Panc1 (cell line): ENCODE results near the gene TMEM164. TPM values are rescaled to one million over a fixed set of nuclear protein-coding genes. Genes with fewer than 3 reads are reported as not detected.
"Not testable (repeated sequence)": the region's sequence is repeated elsewhere in the genome, so short reads cannot be mapped to it uniquely, and the experiment has no call there.

Source experiments
- ATAC-seq: fragments of 200-7000 bp; cut with Tn5 transposase; 2 replicates; pipeline ENCODE4 v1.9.1; 2020; ENCODE audit warnings: mild to moderate bottlenecking, moderate library complexity
- BruUV-seq: library from RNA; stranded (reverse); fragments of 400-500 nt; replicated peaks from 2 replicates; lab custom pipeline; 2021; lab: Mats Ljungman, UMichigan
- CTCF ChIA-PET: fragments of 300-600 bp; sonication (Branson Sonifier 250); formaldehyde crosslinking; loops from one replicate; lab custom pipeline; 2022; ENCODE audit warnings: antibody characterized with exemption; lab: Charles Lee
- POLR2A ChIA-PET: fragments of 300-600 bp; sonication (Branson Sonifier 250); formaldehyde crosslinking; loops from one replicate; lab custom pipeline; 2022; ENCODE audit warnings: antibody characterized with exemption; lab: Charles Lee
- DNase-seq: peaks from one replicate; pipeline ENCODE4 v3.0.0-alpha.2; 2010; ENCODE audit warnings: low read depth, low spot score
- H3K27ac ChIP-seq: 2 replicates; pipeline ENCODE4 v1.5.1; 2011; ENCODE audit warnings: mild to moderate bottlenecking, low read length, inconsistent platforms
- H3K27me3 ChIP-seq: fragments of 200-500 bp; sonication (Bioruptor generic); 2 replicates; pipeline ENCODE4 v1.6.0; 2014; ENCODE audit warnings: low read length, inconsistent platforms; ENCODE audit not compliant: control insufficient read depth, insufficient read depth
- H3K36me3 ChIP-seq: fragments of 200-500 bp; sonication (Bioruptor generic); 2 replicates; pipeline ENCODE4 v1.5.1; 2014; ENCODE audit warnings: inconsistent platforms, mild to moderate bottlenecking, low read length, moderate library complexity; ENCODE audit not compliant: control insufficient read depth, insufficient read depth
- H3K4me1 ChIP-seq: 2 replicates; pipeline ENCODE4 v1.5.1; 2011; ENCODE audit warnings: inconsistent platforms, mild to moderate bottlenecking, low read length, moderate library complexity; ENCODE audit not compliant: control insufficient read depth, insufficient read depth
- H3K4me3 ChIP-seq, 2 experiments: 2 replicates each; pipeline ENCODE4 v1.5.1; 2011 to 2012; ENCODE audit warnings: low read depth in 2 of 2, low read length in 2 of 2, mild to moderate bottlenecking in 2 of 2, inconsistent platforms in 1 of 2, moderate library complexity in 1 of 2
- H3K9me3 ChIP-seq: fragments of 200-500 bp; sonication (Bioruptor generic); 2 replicates; pipeline ENCODE4 v1.5.1; 2014; ENCODE audit warnings: low read depth, mild to moderate bottlenecking, inconsistent platforms, low read length, moderate library complexity; ENCODE audit not compliant: control insufficient read depth, insufficient read depth
- POLR2AphosphoS5 ChIP-seq: IDR thresholded peaks from 2 replicates; pipeline ENCODE4 v1.6.1; 2012; ENCODE audit warnings: mild to moderate bottlenecking, low read depth, low read length, moderate library complexity
- SIN3A ChIP-seq: IDR thresholded peaks from 2 replicates; pipeline ENCODE4 v1.6.1; 2012; ENCODE audit warnings: low read depth, mild to moderate bottlenecking, low read length, moderate library complexity, borderline replicate concordance; ENCODE audit not compliant: insufficient read depth
- TCF7L2 ChIP-seq: IDR thresholded peaks from 2 replicates; pipeline ENCODE4 v1.6.1; 2011; ENCODE audit warnings: mild to moderate bottlenecking, low read depth, low read length, inconsistent platforms
- in situ Hi-C: cut with HindIII; loops from 2 replicates; pipeline ENCODE4 v1.10.0; 2016; ENCODE audit warnings: low sequenced_read_pairs, low pct_unique_long_range_greater_than_20kb
- intact Hi-C: fragments of 100-400 bp; cut with micrococcal nuclease; formaldehyde crosslinking; loops from one replicate; pipeline ENCODE4 v1.10.0; 2022; ENCODE audit not compliant: unreplicated experiment
- total RNA-seq: library from RNA; stranded (reverse); gene quantifications from one replicate; pipeline ENCODE4 v1.2.1, GENCODE V29; 2021; ENCODE audit not compliant: unreplicated experiment
- TF ChIP-seq, protein P1 (sequence below): fragments of 450-650 bp; IDR thresholded peaks from 2 replicates; pipeline ENCODE4 v1.5.1; 2017; ENCODE audit warnings: mild to moderate bottlenecking
- TF ChIP-seq, protein P2 (sequence below), 2 experiments: IDR thresholded peaks; 2 replicates each; pipeline ENCODE4 v1.6.1; 2011 to 2012; ENCODE audit warnings: low read depth in 2 of 2, control low read depth in 1 of 2, low read length in 1 of 2, mild to moderate bottlenecking in 1 of 2, moderate library complexity in 1 of 2; ENCODE audit not compliant: insufficient read depth in 1 of 2

The TMEM164 gene
- total RNA-seq, 1 experiment from 2014 or later: 32.8 TPM

DNA sequence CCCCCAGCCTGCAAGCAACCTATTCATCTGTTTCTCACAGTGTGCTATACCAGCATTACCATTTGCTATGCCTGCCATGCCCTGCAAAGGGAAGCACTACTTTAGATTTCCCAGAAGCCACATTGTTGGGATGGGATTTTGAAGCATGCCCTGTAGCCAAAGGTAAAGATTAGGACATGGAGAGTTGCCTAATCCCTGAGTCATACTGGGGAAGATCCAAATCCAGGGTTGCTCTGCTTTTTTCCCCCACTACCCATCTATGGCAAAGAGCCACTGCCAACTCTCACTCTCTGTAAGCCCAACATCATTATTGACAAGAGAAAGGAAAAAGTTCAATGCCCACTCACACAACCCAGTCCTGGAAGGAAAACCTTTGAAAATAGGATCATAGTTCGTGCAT lies 36.7 kb upstream of the TMEM164 start:
- no peaks in the 10 kb centered on the region for H3K36me3 ChIP-seq
- TF ChIP-seq, protein P1, sequence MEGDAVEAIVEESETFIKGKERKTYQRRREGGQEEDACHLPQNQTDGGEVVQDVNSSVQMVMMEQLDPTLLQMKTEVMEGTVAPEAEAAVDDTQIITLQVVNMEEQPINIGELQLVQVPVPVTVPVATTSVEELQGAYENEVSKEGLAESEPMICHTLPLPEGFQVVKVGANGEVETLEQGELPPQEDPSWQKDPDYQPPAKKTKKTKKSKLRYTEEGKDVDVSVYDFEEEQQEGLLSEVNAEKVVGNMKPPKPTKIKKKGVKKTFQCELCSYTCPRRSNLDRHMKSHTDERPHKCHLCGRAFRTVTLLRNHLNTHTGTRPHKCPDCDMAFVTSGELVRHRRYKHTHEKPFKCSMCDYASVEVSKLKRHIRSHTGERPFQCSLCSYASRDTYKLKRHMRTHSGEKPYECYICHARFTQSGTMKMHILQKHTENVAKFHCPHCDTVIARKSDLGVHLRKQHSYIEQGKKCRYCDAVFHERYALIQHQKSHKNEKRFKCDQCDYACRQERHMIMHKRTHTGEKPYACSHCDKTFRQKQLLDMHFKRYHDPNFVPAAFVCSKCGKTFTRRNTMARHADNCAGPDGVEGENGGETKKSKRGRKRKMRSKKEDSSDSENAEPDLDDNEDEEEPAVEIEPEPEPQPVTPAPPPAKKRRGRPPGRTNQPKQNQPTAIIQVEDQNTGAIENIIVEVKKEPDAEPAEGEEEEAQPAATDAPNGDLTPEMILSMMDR: no peak
- TF ChIP-seq, protein P2, sequence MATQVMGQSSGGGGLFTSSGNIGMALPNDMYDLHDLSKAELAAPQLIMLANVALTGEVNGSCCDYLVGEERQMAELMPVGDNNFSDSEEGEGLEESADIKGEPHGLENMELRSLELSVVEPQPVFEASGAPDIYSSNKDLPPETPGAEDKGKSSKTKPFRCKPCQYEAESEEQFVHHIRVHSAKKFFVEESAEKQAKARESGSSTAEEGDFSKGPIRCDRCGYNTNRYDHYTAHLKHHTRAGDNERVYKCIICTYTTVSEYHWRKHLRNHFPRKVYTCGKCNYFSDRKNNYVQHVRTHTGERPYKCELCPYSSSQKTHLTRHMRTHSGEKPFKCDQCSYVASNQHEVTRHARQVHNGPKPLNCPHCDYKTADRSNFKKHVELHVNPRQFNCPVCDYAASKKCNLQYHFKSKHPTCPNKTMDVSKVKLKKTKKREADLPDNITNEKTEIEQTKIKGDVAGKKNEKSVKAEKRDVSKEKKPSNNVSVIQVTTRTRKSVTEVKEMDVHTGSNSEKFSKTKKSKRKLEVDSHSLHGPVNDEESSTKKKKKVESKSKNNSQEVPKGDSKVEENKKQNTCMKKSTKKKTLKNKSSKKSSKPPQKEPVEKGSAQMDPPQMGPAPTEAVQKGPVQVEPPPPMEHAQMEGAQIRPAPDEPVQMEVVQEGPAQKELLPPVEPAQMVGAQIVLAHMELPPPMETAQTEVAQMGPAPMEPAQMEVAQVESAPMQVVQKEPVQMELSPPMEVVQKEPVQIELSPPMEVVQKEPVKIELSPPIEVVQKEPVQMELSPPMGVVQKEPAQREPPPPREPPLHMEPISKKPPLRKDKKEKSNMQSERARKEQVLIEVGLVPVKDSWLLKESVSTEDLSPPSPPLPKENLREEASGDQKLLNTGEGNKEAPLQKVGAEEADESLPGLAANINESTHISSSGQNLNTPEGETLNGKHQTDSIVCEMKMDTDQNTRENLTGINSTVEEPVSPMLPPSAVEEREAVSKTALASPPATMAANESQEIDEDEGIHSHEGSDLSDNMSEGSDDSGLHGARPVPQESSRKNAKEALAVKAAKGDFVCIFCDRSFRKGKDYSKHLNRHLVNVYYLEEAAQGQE (IDR thresholded peaks at IDR 0.05; ENCODE audit: insufficient read depth in 1 of 2, low read depth in 2 of 2, low read length in 1 of 2): no peak
- TF ChIP-seq TCF7L2: no peak
- H3K4me1 ChIP-seq: no peaks in the 10 kb centered on the region
- POLR2A ChIA-PET: no interaction called here
- ATAC-seq: no peak
- CTCF ChIA-PET: no interaction called here
- H3K9me3 ChIP-seq: no peaks in the 10 kb centered on the region
- no peak overlapping the region for H3K27ac ChIP-seq
- H3K27me3 ChIP-seq: no peaks in the 10 kb centered on the region; the same call in 1 of the 2 replicates
- DNase-seq: no peak
- intact Hi-C loops: no loop called here
- no TSS peak for BruUV-seq
- no peak overlapping the region for H3K4me3 ChIP-seq
- in situ Hi-C loops: no loop called here

DNA sequence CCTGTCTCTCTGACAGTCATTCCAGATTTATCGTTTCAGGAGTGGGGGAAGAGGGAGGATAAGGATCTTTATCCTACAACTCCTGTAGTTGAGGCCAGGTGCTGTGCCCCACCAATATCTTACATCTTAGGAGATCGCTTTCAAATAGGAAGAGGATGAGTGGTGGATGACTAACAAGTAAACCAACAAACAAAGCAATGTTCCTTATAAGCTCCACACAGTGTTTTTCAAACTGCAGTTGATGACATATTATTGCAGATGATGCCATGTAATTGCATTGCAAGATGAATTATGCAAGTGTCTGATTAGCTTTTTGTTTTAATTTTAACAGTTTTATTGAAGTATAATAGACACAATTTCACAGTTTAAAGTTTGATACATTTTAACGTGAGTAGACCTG lies 35.8 kb upstream of the TMEM164 start:
- Histone ChIP-seq H3K36me3 (no peaks in the 10 kb centered on the region), H3K27me3 (no peaks in the 10 kb centered on the region; the same call in 1 of the 2 replicates), H3K9me3 (no peaks in the 10 kb centered on the region), H3K4me3 (no peak overlapping the region), H3K27ac (no peak overlapping the region), H3K4me1 (no peaks in the 10 kb centered on the region)
- ChIA-PET POLR2A (no interaction called here), CTCF (no interaction called here)
- intact Hi-C loops (no loop called here), in situ Hi-C loops (no loop called here)
- BruUV-seq: no TSS peak
- TF ChIP-seq POLR2AphosphoS5 (no peak), SIN3A (no peak)
- TF ChIP-seq, protein P2 (IDR thresholded peaks at IDR 0.05; ENCODE audit: insufficient read depth in 1 of 2, low read depth in 2 of 2, low read length in 1 of 2): no peak
- ATAC-seq (no peak), DNase-seq (peak; percentile 41)

DNA sequence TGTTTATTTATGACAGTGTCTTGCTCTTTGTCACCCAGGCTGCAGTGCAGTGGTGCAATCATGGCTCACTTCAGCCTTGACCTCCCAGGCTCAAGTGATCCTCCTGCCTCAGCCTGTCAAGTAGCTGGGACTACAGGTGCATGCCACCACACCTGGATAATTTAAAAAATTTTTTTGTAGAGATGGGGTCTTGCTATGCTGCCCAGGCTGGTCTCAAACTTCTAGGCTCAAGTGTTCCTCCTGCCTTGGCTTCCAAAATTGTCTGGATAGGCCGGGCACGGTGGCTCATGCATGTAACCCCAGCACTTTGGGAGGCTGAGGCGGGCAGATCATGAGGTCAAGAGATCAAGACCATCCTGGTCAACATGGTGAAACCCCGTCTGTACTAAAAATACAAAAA lies 32.1 kb upstream of the TMEM164 start:
- POLR2A ChIA-PET, H3K4me1 ChIP-seq, CTCF ChIA-PET, H3K27me3 ChIP-seq, intact Hi-C loops, H3K27ac ChIP-seq, in situ Hi-C loops, H3K4me3 ChIP-seq, DNase-seq, H3K36me3 ChIP-seq, H3K9me3 ChIP-seq, ATAC-seq, BruUV-seq: not testable (repeated sequence)
